MV-4-11 (cell line): ENCODE measurements around the gene CITED4.

ENCODE experiments used
- DNase-seq: peaks from one replicate; lab custom pipeline; 2025; lab: John Stamatoyannopoulos, UW

CITED4 gene

DNA sequence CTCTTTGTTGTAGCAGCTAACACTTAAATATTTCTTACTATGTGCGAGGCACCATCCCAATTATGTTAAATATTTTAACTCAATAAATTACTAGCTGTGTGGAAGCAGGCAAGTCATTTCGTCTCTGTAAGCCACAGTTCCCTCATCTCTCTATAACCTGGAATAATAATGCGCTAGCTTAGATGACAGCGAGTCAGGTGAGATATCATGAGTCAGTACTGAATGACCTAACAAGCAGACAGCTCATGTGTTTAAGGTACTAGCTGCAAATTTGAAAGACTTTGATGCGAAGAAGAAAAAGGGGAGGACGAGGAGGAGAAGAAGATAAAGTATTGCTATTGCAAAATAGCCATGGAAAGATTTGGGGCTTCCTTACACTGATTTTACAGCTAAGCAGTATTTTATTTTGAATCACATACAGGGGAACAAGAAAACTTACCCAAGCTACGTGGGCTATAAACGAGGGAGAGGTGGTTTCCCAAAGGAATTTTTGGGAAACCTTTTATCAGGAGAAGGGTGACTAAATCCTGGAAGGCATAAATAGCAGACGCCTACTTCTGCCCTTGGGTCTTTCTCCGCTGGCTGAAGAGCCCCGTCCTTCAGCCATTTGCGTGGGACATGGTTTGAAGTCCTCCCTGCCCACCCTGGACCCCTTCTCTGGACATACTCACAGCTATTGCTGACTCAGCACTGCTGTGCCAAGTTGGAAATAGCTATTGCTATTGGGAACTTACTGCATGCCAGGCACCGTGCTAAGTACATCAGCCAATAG lies 8.9 kb downstream of the CITED4 start:
- no peak for DNase-seq

DNA sequence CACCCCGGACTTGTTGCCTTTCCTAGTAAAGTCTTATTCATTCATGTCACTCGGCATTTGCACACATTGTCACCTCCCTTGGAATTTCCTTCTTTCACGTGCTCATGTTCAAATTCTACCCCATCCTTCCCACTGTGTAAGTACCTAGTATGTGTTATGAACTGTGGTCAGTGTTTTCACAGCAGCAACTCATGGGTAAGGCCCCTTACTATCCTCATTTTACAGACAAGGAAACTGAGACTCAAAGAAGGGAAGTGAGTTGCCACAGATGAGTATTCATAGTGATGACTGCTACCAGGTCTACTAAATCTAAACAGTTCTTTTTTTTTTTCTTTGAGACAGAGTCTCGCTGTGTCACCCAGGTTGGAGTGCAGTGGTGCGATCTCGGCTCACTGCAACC lies 10.5 kb downstream of the CITED4 start:
- peak; percentile 47 for DNase-seq

- DNase-seq = peak; percentile 51
These were observed 12.2 kb downstream of the CITED4 start for GRCh38 chr1:40849801-40850592.

DNA sequence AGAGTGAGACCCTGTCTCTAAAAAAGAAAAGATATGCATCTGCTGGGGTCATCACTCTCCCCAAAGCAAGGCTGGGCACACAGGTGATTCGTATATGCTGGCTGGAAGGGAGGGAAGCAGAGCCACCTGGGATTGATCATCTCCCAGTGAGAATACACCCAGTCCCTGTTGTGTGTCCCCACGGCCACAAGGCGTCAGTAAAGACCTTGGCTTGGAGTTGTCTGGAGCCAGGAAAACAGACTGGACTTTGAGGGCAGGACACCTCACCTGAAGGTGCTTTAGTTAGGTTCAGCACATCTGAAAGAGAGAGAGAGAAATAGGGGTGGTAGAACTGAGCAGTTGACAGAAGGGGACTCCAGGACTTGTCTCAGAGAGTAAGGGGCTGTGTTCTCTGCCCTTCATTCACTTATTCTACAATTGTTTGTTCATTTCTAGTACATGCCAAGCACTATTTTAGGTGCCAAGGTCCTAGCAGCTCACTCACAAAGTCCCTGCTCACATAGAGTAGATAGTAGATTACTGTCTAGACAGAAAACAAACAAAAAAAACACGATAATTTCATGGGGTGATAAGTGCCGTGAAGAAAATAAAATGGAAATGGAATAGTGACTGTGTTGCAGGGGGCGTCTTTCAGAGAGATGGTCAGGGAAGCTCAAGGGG lies 13.5 kb downstream of the CITED4 start:
- peak; percentile 33 for DNase-seq

DNA sequence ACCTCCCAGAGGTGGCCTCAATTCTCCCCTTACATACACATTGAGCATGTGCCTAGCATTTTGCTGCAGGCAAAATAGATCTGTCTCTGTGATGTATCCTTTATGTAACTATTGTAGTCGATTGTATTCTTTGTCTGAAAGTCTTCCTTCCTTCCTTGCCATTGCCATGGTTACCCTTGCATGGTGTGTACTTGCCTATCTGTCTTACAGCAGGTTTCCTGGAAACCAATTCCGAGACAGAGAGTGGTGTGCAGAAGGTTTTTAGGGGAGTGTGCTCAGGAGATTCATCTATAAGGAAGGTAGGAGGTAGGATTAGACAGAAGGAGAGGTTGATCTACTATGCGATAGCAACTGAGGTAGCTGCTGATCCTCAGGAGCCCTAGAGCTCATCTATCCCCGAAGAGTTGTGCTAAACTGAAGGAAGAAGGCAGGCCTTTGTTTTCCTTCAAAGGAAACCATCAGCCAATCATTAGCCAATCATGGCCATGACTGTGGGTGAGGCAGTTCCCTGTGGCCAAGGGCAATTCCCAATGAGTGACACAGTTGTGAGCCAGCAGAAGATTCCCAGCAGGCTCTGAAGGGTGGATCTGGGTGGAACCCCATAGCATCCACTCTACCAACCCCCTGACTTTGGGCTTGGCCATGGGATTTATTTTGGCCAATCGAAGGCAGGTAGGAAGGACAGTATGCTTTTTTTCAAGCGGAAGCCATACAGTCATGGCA lies 15.0 kb downstream of the CITED4 start:
- no peak for DNase-seq

GRCh38 chr1:40845895-40846294 lies 16.3 kb downstream of the CITED4 start:
- DNase-seq = no peak

DNA sequence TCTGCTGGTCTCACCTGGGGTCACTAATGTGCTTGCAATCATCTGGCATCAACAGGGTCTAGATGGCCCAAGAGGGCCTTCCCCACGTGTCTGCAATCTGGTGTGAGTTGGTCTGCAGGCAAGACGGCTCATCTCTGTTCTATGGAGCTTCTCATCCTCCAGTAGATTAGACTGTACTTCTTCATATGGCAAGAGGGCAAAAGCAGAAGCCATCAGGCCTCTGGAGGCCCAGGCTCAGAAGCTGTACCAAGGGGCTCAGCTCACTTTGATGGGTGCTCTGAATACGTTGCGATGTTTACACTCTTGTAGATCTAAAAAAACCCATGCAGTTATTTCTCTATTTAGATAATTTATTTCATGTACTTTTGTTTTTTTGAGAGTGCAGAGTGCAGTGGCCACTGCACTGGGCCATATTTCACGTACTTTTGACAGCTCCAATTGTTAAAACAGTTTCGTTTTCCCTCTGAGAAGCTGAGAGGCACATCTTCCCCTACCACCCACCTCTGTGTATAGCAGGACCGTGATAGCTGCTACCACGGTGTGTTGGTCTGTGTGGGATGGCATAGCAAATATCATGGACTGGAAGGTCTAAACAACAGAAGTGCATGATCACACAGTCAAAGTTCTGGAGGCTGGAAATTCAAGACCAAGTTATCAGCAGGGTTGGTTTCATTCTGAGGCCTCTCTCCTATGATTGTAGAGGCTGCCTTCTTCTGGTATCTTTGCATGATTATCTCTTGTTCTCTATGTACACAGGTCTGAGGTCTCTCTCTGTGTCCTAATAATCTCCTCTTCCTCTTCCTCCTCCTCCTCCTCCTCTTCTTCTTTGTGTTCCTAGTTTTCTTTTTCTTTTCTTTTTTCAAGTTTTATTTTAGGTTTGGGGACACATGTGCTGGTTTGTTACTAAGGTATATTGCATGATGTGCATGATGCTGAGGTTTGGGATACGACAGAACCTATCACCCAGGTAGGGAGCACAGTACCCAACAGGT lies 17.0 kb downstream of the CITED4 start:
- peak; percentile 24 for DNase-seq

DNA sequence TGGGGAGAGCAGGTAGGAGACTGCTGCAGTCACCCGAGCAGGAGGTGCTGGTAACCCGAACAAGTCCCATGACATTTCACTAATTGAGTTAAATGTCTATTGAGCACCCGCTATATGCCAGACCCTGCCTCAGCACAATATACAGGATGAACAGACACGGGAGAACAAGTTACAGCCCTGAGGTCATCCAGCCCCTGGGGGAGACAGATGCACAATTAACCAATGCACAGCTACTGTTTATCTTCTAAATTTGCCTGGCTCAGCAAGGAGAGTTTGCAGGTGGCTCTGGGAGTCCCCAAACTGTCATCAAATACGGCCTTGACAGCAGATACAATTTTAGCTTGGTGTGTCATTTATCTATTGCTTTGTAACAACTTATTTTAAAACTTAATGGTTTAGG lies 18.1 kb downstream of the CITED4 start:
- DNase-seq = no peak

DNA sequence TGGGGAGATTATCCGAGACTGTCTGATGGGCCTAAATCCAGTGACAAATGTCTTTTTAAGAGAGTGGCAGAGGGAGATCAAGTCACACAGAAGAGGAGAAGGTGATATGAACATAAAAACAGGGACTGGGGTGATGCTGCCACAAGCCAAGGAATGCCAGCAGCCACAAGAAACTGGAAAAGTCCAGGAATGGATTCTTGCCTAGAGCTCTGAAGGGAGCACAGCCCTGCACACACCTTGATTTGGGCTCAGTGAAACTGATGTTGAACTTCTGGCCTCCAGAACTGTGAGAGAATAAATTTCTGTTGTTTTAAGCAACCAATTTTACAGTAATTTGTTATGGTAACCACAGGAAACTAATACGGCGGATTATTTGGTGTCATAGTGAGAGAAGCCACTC lies 19.5 kb downstream of the CITED4 start:
- no peak for DNase-seq

DNA sequence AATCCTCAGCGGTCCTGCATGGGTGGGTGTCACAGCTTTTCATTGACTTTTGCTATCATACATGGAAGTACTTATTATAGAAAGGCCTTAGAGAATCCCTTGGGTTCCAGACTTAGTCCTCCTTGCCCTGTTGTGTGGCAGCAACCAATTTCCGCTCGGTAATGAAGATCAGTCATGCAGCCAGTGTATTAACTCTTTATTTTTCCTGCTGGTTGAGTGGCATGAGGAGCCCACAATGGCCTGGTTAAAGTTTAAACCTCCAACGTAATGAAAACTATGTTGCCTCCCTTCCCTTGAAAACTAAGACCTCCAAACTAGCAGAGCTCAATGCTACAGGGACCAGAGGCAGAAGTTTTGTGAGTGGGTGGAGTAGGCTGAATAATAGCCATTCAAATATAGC lies 20.0 kb downstream of the CITED4 start:
- DNase-seq = no peak

GRCh38 chr1:40841602-40842001 lies 20.6 kb downstream of the CITED4 start:
- DNase-seq = no peak

DNA sequence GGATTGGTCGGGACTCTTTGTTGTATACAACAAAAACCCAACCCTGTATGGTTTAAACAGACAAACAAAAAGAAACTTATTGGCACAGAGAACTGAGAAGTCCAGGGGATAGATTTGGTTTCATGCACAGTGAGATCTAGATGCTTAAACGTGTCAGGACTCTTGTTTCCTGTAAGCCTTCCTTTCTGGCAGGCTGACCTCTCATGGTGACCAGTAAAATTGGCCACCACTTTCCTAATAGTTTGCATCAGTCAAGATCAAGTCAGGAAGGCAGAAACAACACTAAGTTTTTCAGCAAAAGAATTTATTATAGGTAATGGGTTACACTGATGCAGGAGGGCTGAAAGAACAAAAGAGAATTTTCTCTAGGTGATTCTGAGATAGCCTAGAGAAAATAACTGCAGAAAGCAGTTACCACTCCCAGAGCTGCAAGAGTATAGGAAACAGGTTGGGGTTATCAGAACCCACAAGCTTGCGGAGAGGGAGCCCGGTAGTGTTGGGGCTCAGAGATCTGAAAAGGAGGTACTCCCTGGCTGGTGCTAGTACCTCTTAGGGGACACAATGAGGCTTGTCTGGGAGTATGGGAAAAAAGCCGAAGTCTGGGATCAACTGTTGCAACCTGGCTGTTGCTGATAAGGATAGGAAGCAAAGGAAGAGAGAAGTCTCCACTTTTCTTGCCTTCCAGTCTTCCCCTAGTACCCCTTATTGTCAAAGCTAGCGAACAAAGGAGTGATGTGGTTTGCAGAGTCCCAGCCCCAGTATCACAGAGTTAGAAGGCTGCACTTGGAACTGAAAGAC lies 21.4 kb downstream of the CITED4 start:
- DNase-seq = no peak

- DNase-seq = no peak
These were observed 22.2 kb downstream of the CITED4 start for GRCh38 chr1:40839943-40840335.

DNA sequence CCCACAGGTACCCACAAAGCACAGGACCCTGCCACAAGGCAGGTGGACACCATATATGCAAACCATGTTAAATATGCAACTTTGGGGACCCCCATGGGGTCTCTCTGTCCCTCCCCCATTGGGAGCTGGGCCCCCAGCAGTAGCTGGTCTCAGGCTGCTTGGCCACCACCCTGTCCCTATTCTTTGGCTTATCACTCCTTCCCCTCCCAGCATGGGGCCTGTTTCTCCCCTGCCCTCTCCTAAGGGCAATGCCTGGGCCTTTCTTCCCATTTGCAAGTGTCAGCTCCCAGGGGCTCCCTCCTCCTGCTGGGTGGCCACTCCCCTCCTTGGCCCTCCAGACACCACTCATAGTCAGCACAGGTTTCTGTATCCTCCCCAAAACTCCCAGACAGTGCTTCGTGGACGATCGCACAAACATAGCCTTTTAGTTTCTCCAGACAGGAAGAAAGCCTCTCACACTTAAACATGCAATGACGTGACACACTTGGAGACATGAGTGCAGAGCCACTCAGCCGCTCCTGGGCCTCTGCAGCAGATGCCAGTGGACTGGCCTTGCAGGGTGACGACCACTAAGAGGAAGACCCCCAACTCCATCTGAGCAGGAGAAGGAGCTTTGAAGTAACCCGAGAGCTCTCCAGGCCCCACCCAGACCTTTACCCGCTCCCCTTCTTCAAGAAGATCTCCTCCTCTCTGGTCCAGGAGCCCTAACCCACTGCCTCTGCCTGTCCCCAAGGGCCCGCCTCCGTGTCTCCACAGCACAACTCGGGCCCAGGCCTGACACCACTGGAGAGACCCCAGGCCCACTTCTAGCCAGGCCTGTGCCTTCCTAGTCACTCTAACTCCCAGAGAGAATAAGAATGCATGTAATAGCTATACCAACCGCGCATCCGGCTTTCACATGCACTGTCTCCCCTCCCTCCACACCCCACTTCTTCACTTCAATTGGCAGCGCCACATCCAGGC lies 22.9 kb downstream of the CITED4 start:
- no peak for DNase-seq

- no peak for DNase-seq
These were observed 23.9 kb downstream of the CITED4 start for GRCh38 chr1:40838045-40838979.

- no peak for DNase-seq
These were observed 24.6 kb downstream of the CITED4 start for GRCh38 chr1:40837601-40838000.

- no peak for DNase-seq
These were observed 25.9 kb downstream of the CITED4 start for GRCh38 chr1:40836283-40836682.
